ENCODE data around the gene RAB3GAP1.
"Not testable (repeated sequence)": the region's sequence is repeated elsewhere in the genome, so short reads cannot be mapped to it uniquely, and the experiment has no call there.

The RAB3GAP1 gene

GRCh38 chr2:135105513-135106316 is 53.6 kb downstream of the RAB3GAP1 start:
- not testable (repeated sequence) for DNase-seq (ENCODE audit: low spot score)

GRCh38 chr2:135113322-135113721 is 61.2 kb downstream of the RAB3GAP1 start:
- DNase-seq (ENCODE audit: low spot score): no peak

- no peak for DNase-seq (ENCODE audit: low spot score)
Observed at GRCh38 chr2:135119582-135119981, 67.5 kb downstream of the RAB3GAP1 start.

- DNase-seq (ENCODE audit: low spot score): no peak
Observed at GRCh38 chr2:135121016-135121657, 69.0 kb downstream of the RAB3GAP1 start.

GRCh38 chr2:135121658-135122039 is 69.6 kb downstream of the RAB3GAP1 start:
- DNase-seq (ENCODE audit: low spot score): not testable (repeated sequence)

- peak; percentile 27 for DNase-seq (ENCODE audit: low spot score)
Observed at GRCh38 chr2:135124924-135125886, 73.1 kb downstream of the RAB3GAP1 start.

- no peak for DNase-seq (ENCODE audit: low spot score)
Observed at GRCh38 chr2:135125940-135126339, 73.8 kb downstream of the RAB3GAP1 start.

GRCh38 chr2:135130751-135131150 is 78.7 kb downstream of the RAB3GAP1 start:
- DNase-seq (ENCODE audit: low spot score): no peak

- no peak for DNase-seq (ENCODE audit: low spot score)
Observed at GRCh38 chr2:135132314-135132713, 80.2 kb downstream of the RAB3GAP1 start.

GRCh38 chr2:135140606-135141005 is 88.5 kb downstream of the RAB3GAP1 start:
- no peak for DNase-seq (ENCODE audit: low spot score)

- no peak for DNase-seq (ENCODE audit: low spot score)
Observed at GRCh38 chr2:135142323-135142722, 90.2 kb downstream of the RAB3GAP1 start.

- no peak for DNase-seq (ENCODE audit: low spot score)
Observed at GRCh38 chr2:135144343-135144742, 92.3 kb downstream of the RAB3GAP1 start.

- DNase-seq (ENCODE audit: low spot score): no peak
Observed at GRCh38 chr2:135149251-135149650, 97.2 kb downstream of the RAB3GAP1 start.

- no peak for DNase-seq (ENCODE audit: low spot score)
Observed at GRCh38 chr2:135150725-135151124, 98.6 kb downstream of the RAB3GAP1 start.

GRCh38 chr2:135151615-135152014 is 99.5 kb downstream of the RAB3GAP1 start:
- DNase-seq (ENCODE audit: low spot score): no peak

GRCh38 chr2:135152361-135152760 is 100.3 kb downstream of the RAB3GAP1 start:
- no peak for DNase-seq (ENCODE audit: low spot score)

GRCh38 chr2:135154962-135155361 is 102.9 kb downstream of the RAB3GAP1 start:
- no peak for DNase-seq (ENCODE audit: low spot score)

- no peak for DNase-seq (ENCODE audit: low spot score)
Observed at GRCh38 chr2:135157856-135158255, 105.8 kb downstream of the RAB3GAP1 start.

- no peak for DNase-seq (ENCODE audit: low spot score)
Observed at GRCh38 chr2:135159191-135159590, 107.1 kb downstream of the RAB3GAP1 start.

GRCh38 chr2:135162377-135162776 is 110.3 kb downstream of the RAB3GAP1 start:
- DNase-seq (ENCODE audit: low spot score): no peak

GRCh38 chr2:135162786-135163185 is 110.7 kb downstream of the RAB3GAP1 start:
- DNase-seq (ENCODE audit: low spot score): no peak

GRCh38 chr2:135163306-135163705 is 111.2 kb downstream of the RAB3GAP1 start:
- no peak for DNase-seq (ENCODE audit: low spot score)

All from putamen (tissue), 1 donor.